Type B pancreatic cell (in vitro differentiated cells): Measurements from ENCODE around the gene DNAJC17. TPM values are rescaled to one million over a fixed set of nuclear protein-coding genes. Genes with fewer than 3 reads are reported as not detected.

Experiments
- DNase-seq: peaks from one replicate; pipeline ENCODE4 v3.0.0; 2021; ENCODE audit warnings: mixed read lengths; ENCODE audit not compliant: unreplicated experiment; ENCODE audit errors: extremely low spot score
- H3K27ac Mint-ChIP-seq: 2 replicates; pipeline ENCODE4 v1.8.0; 2021; ENCODE audit warnings: mild to moderate bottlenecking, mixed read lengths
- H3K27me3 Mint-ChIP-seq: 2 replicates; pipeline ENCODE4 v1.8.0; 2021; ENCODE audit warnings: mixed read lengths
- H3K36me3 Mint-ChIP-seq: 2 replicates; pipeline ENCODE4 v1.8.0; 2021; ENCODE audit warnings: mixed read lengths
- H3K4me1 Mint-ChIP-seq: one replicate; pipeline ENCODE4 v1.8.0; 2021; ENCODE audit warnings: mixed read lengths; ENCODE audit not compliant: unreplicated experiment
- H3K4me3 Mint-ChIP-seq: 2 replicates; pipeline ENCODE4 v1.8.0; 2021; ENCODE audit warnings: mild to moderate bottlenecking, mixed read lengths
- H3K9me3 Mint-ChIP-seq: 2 replicates; pipeline ENCODE4 v1.8.0; 2021; ENCODE audit warnings: mixed read lengths
- CTCF ChIP-seq: fragments of 200-600 bp; sonication (generic); conservative IDR thresholded peaks from 2 replicates; pipeline ENCODE4 v1.5.0; 2021; ENCODE audit warnings: antibody characterized with exemption, mild to moderate bottlenecking
- total RNA-seq: library from RNA; stranded (reverse); gene quantifications from 2 replicates; pipeline ENCODE4 v1.2.1, GENCODE V29; 2021; ENCODE audit warnings: low replicate concordance

DNAJC17 gene
- total RNA-seq, 1 donor from 2014 or later: 38.3 TPM

- Mint-ChIP-seq H3K36me3 (no peaks in the 10 kb centered on the region), H3K4me3 (peak within 1 kb of the TSS; percentile 87), H3K9me3 (no peaks in the 10 kb centered on the region), H3K4me1 (peaks cover 17% of the 10 kb centered on the region), H3K27ac (peak within 1 kb of the TSS; percentile 92), H3K27me3 (peaks cover 2% of the 10 kb centered on the region)
- peak; percentile 82 for DNase-seq
- peak; percentile 63 for TF ChIP-seq CTCF
Observed at GRCh38 chr15:40763801-40764628, 43.3 kb downstream of the DNAJC17 start, which contains the start of gene GCHFR. Gene GCHFR, plus strand, starts transcription at chr15:40764068. Its CDS starts 113 bp downstream, at chr15:40764181.

- TF ChIP-seq CTCF: no peak
- H3K36me3 Mint-ChIP-seq: no peaks in the 10 kb centered on the region
- H3K4me3 Mint-ChIP-seq: peak overlapping the region; percentile 87
- peaks cover 14% of the 10 kb centered on the region for H3K4me1 Mint-ChIP-seq
- no peak for DNase-seq
- H3K9me3 Mint-ChIP-seq: no peaks in the 10 kb centered on the region
- H3K27ac Mint-ChIP-seq: peak overlapping the region; percentile 92
- H3K27me3 Mint-ChIP-seq: peaks cover 2% of the 10 kb centered on the region
Observed at GRCh38 chr15:40762919-40763800, 44.1 kb downstream of the DNAJC17 start.

GRCh38 chr15:40759961-40760360, 47.3 kb downstream of the DNAJC17 start:
- Mint-ChIP-seq H3K9me3 (no peaks in the 10 kb centered on the region), H3K36me3 (no peaks in the 10 kb centered on the region), H3K4me1 (peaks cover 7% of the 10 kb centered on the region), H3K4me3 (no peak overlapping the region), H3K27me3 (no peaks in the 10 kb centered on the region), H3K27ac (no peak overlapping the region)
- no peak for TF ChIP-seq CTCF
- no peak for DNase-seq

- H3K27me3 Mint-ChIP-seq: no peaks in the 10 kb centered on the region
- no peak for TF ChIP-seq CTCF
- H3K4me1 Mint-ChIP-seq: peaks cover 18% of the 10 kb centered on the region
- no peak for DNase-seq
- H3K9me3 Mint-ChIP-seq: no peaks in the 10 kb centered on the region
- peak overlapping the region; percentile 76 for H3K27ac Mint-ChIP-seq
- H3K36me3 Mint-ChIP-seq: no peaks in the 10 kb centered on the region
- H3K4me3 Mint-ChIP-seq: peak overlapping the region; percentile 58
Observed at GRCh38 chr15:40756938-40757337, 50.3 kb downstream of the DNAJC17 start.

- TF ChIP-seq CTCF: no peak
- Mint-ChIP-seq H3K9me3 (no peaks in the 10 kb centered on the region), H3K4me1 (peaks cover 18% of the 10 kb centered on the region), H3K27ac (peak overlapping the region; percentile 99), H3K36me3 (no peaks in the 10 kb centered on the region), H3K27me3 (no peaks in the 10 kb centered on the region), H3K4me3 (peak overlapping the region; percentile 92)
- no peak for DNase-seq
Observed at GRCh38 chr15:40755812-40756208, 51.5 kb downstream of the DNAJC17 start.
